MM.1S (cell line): Measurements from ENCODE around the gene GCNT1.

Source experiments
- CTCF ChIP-seq: fragments of 300-600 bp; sonication (generic); IDR thresholded peaks from 2 replicates; pipeline ENCODE4 v1.5.1; 2016; ENCODE audit warnings: antibody characterized with exemption, low read length, mixed read lengths
- EZH2phosphoT487 ChIP-seq: fragments of 300-600 bp; sonication (generic); IDR thresholded peaks from 2 replicates; pipeline ENCODE4 v1.6.1; 2018; ENCODE audit warnings: antibody characterized with exemption, low read length

- TF ChIP-seq EZH2phosphoT487 (no peak), CTCF (no peak)
Observed at GRCh38 chr9:76425677-76426453, 33.1 kb upstream of the GCNT1 start.
